Activated CD8-positive, alpha-beta memory T cell treated with anti-CD3 and anti-CD28 coated beads, Interleukin-2, amount 50 U/mL, for 48 hours (primary cell): Measurements from ENCODE around the gene NMNAT1.
"Not testable (repeated sequence)": the region's sequence is repeated elsewhere in the genome, so short reads cannot be mapped to it uniquely, and the experiment has no call there.

ENCODE experiments used
- DNase-seq: peaks from one replicate; pipeline ENCODE4 v3.0.0-alpha.2; 2020

NMNAT1 gene

DNA sequence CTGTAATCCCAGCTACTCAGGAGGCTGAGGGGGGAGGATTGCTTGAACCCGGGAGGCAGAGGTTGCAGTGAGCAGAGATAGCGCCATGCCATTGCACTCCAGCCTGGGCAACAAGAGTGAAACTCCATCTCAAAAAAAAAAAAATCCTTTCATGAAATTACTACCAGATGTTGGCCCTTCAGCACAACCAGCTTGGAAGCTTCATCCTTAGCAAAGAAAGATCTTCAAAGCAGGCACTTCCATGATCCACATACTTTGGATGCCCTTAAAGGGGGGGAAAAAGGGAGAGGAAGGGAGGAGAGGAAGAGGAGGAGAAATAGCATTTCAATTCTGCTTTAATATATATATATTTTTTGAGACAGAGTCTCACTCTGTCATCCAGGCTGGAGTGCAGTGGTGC lies 77.4 kb downstream of the NMNAT1 start:
- DNase-seq, result not testable (repeated sequence)

DNA sequence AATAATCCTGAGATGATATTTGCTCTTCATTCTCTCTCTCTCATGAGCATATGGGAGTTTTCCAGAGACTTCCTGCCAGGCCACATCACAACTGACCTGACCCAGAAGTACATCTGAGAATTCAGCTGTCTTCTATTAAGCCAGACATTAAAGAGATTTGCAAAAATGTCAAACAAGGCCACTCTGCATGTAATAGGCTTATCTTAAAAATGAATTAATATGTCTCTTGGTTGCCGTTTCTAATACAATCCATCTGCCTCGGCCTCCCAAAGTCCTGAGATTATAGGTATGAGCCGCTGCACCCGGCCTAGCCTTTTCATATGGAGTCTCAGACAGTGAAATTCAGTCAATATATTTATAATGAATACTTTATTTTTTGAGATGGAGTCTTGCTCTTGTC lies 78.7 kb downstream of the NMNAT1 start:
- DNase-seq, result not testable (repeated sequence)

DNA sequence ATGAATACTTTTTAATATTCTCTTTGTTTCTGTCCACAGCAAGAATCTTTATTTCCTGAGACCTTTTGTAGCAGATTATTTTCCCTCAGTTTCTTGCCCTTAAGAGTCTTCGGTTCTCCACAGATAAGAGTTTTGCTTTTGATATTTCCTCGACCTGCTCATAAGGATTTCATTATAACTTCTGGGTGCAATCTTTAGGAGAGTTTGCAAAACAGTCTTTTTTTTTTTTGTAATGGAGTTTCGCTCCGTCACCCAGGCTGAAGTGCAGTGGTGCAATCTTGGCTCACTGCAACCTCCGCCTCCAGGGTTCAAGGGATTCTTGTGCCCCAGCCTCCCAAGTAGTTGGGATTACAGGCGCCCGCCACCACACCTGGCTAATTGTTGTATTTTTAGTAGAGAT lies 79.4 kb downstream of the NMNAT1 start:
- DNase-seq, result no peak

DNA sequence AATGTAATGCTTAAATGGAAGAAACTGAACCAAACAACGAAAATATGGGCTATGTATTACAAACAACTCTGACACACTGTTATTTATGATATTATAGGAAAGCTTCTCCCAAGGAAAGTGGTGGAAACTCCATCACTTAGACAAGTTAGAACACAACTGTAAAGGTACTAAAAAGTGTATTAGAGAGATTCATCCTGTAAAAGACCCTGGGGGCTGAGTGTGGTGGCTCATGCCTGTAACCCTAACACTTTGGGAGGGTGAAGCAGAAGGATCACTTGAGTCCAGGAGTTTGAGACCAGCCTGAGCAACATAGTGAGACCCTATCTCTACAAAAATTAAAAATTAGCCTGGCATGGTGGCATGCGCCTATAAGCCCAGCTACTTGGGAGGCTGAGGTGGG lies 82.1 kb downstream of the NMNAT1 start:
- no peak for DNase-seq

DNA sequence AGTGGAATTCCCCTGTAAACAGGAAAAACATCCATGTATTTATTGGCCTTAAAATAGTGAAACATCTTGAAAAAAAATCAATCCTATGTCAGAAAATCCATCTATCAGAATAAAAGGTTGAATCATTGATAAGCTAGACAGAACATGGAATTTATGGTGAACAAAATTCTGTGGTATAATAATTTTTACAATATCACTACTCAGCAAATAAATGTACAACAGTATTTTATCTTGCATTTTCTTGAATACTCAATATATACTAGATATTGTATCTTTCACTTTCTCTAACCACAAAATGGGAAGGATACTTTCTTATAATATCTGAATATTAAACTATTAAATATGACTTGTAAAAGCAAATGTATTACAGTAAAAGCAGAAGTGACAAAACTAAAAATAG lies 83.8 kb downstream of the NMNAT1 start:
- DNase-seq, result no peak

DNA sequence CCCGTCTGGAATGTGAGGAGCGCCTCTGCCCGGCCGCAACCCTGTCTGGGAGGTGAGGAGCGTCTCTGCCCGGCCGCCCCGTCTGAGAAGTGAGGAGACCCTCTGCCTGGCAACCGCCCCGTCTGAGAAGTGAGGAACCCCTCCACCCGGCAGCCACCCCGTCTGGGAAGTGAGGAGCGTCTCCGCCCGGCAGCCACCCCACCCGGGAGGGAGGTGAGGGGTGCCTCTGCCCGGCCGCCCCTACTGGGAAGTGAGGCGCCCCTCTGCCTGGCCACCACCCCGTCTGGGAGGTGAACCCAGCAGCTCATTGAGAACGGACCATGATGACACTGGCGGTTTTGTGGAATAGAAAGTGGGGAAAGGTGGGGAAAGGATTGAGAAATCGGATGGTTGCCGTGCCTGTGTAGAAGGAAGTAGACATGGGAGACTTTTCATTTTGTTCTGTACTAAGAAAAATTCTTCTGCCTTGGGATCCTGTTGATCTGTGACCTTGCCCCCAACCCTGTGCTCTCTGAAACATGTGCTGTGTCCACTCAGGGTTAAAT lies 85.8 kb downstream of the NMNAT1 start:
- not testable (repeated sequence) for DNase-seq

DNA sequence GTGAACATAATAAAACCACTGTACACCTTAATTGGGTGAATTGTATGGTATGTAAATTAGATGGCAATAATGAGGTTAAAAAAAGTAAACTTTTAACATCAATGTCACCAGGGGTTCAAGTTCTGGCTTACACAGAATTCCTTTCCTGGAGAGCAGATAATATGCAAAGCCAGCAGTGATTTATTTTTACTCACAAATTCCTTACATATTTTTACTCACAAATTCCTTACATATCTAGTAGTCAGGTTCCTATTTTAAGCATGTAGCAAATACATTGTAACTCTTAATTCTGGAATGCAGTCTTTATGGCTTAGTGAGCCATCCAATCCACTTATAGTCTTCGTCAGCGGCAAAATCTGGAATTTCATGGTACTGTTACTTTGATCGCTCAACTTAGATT lies 88.2 kb downstream of the NMNAT1 start:
- DNase-seq, result no peak

DNA sequence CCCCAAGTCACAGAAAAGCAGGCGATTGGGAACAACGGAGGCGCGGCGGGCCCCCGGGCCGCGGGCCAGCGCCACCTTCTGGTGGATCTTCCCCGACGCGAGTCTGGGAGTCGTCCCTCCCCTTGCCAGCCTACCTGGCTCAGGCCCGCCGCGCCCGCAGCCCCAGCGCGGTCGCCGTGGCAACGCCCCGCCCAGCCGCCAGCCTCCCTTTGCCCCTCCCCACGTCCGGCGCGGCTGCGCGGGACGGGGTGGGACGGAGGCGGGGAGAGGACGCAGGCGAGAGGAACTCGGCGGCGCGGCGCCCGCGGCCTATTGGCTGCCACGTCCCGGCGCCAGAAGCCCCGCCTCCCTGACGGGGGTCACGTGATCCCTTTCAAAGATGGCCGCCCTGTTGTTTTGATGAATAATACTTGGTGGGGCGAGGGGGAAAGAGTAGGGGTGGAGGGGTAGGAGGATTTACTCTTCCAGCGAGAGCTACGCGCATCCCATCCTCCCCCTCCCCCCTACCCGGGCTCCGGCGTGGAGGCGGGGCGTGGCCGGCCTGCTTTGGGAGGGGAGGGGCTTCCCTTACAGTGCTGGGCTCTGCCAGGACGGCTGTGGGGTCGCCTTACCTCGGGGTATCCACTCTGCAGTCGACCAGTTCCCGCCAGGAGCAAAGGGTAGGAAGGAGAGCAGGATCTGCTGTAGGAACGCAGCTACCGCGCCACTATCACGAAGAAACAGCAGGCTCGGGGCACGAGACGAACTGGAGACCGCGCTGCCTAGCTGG lies 89.5 kb downstream of the NMNAT1 start, which contains the start of gene UBE4B:
Gene UBE4B (plus strand): TSS at position 369 of the 769 bp plus-strand sequence. CDS start 713 bp downstream, outside the sequence.
- DNase-seq, result peak; percentile 98

DNA sequence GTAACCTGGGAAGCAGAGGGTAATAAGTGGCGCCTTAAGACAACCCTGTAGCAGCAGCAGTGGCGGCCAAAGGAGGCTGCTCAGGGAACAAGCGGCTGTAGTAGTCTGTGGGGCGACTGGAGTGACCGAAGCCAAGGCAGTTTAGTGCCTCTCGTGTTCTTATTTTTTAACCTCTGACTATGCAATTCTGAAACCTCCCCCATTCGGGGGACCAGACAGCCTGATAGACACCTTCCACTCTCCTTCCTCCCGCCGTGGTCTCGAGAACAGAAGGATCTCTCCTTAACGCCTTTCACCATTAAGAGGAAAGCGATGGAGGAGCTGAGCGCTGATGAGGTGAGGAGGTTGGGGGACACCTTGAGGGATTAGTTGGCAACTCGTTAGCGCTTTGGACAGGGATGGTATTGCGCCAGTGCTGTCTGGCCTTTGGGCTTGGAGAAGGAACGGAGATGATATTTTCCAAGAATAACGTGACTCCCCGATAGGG lies 90.1 kb downstream of the NMNAT1 start:
- DNase-seq, result no peak
